Right atrium auricular region (tissue), 2 donors: Measurements from ENCODE around the gene TMEM271. TPM values are rescaled to one million over a fixed set of nuclear protein-coding genes. Genes with fewer than 3 reads are reported as not detected.
"Not testable (repeated sequence)": the region's sequence is repeated elsewhere in the genome, so short reads cannot be mapped to it uniquely, and the experiment has no call there.

Experiments used
- DNase-seq: peaks from one replicate; pipeline ENCODE4 v3.0.0-alpha.2; 2019; ENCODE audit warnings: low spot score
- H3K27ac ChIP-seq, 2 donors: fragments of 200-600 bp; sonication (generic); 1 replicate in 1 of 2; 2 replicates in 1 of 2; pipeline ENCODE4 v1.5.1; 2016 to 2019
- H3K27me3 ChIP-seq, 2 donors: fragments of 200-600 bp; sonication (generic); one replicate each; pipeline versions ENCODE4 v1.5.1 to v1.6.0; 2017 to 2019
- H3K36me3 ChIP-seq: fragments of 200-600 bp; sonication (generic); one replicate; pipeline ENCODE4 v1.5.1; 2016
- H3K4me1 ChIP-seq, 2 donors: fragments of 200-600 bp; sonication (generic); one replicate each; pipeline versions ENCODE4 v1.5.1 to v1.6.0; 2017 to 2019
- H3K4me3 ChIP-seq, 2 donors: fragments of 200-600 bp; sonication (generic); 1 replicate in 1 of 2; 2 replicates in 1 of 2; pipeline ENCODE4 v1.5.1; 2017 to 2019; ENCODE audit warnings: mild to moderate bottlenecking in 1 of 2, moderate library complexity in 1 of 2
- H3K9me3 ChIP-seq, 2 donors: fragments of 200-600 bp; sonication (generic); one replicate each; pipeline ENCODE4 v1.5.1; 2019
- CTCF ChIP-seq, 2 donors: fragments of 200-600 bp; sonication (generic); IDR thresholded peaks; one replicate each; pipeline ENCODE4 v1.5.1; 2019; ENCODE audit warnings: antibody characterized with exemption in 2 of 2
- total RNA-seq, 2 donors: library from RNA; depleted of rRNA; stranded (reverse); fragments of >200 nt; gene quantifications; one replicate each; pipeline ENCODE4 v1.1.0, GENCODE V29; 2016

The TMEM271 gene
- total RNA-seq, 2 donors from 2014 or later: not detected

- Histone ChIP-seq H3K4me3 (no peak overlapping the region), H3K9me3 (no peaks in the 10 kb centered on the region), H3K27me3 (peaks cover 3 to 13% of the 10 kb centered on the region in 2 donors), H3K27ac (no peak overlapping the region), H3K4me1 (no peaks in the 10 kb centered on the region), H3K36me3 (no peaks in the 10 kb centered on the region)
- no peak for TF ChIP-seq CTCF (IDR thresholded peaks at IDR 0.05)
- DNase-seq: no peak
Measured at GRCh38 chr4:568962-569361, 7.1 kb downstream of the TMEM271 start.

GRCh38 chr4:568351-568652, 7.8 kb downstream of the TMEM271 start:
- no peak overlapping the region for H3K27ac ChIP-seq
- no peaks in the 10 kb centered on the region for H3K4me1 ChIP-seq
- peaks cover 0 to 9% of the 10 kb centered on the region in 2 donors for H3K27me3 ChIP-seq
- DNase-seq: no peak
- TF ChIP-seq CTCF (IDR thresholded peaks at IDR 0.05): no peak
- no peaks in the 10 kb centered on the region for H3K36me3 ChIP-seq
- H3K4me3 ChIP-seq: no peak overlapping the region
- no peaks in the 10 kb centered on the region for H3K9me3 ChIP-seq

- Histone ChIP-seq H3K36me3 (no peaks in the 10 kb centered on the region), H3K27me3 (peaks cover 0 to 4% of the 10 kb centered on the region in 2 donors), H3K4me1 (no peaks in the 10 kb centered on the region), H3K4me3 (no peak overlapping the region), H3K27ac (no peak overlapping the region), H3K9me3 (no peaks in the 10 kb centered on the region)
- no peak for TF ChIP-seq CTCF (IDR thresholded peaks at IDR 0.05)
- DNase-seq: no peak
Measured at GRCh38 chr4:567457-568350, 8.4 kb downstream of the TMEM271 start.

GRCh38 chr4:566508-567295, 9.4 kb downstream of the TMEM271 start:
- Histone ChIP-seq H3K27me3 (no peaks in the 10 kb centered on the region), H3K4me1 (no peaks in the 10 kb centered on the region), H3K36me3 (no peaks in the 10 kb centered on the region), H3K9me3 (no peaks in the 10 kb centered on the region), H3K4me3 (no peak overlapping the region), H3K27ac (no peak overlapping the region)
- no peak for TF ChIP-seq CTCF (IDR thresholded peaks at IDR 0.05)
- DNase-seq: no peak

GRCh38 chr4:566035-566434, 10.1 kb downstream of the TMEM271 start:
- Histone ChIP-seq H3K4me1 (no peaks in the 10 kb centered on the region), H3K4me3 (no peak overlapping the region), H3K36me3 (no peaks in the 10 kb centered on the region), H3K27me3 (no peaks in the 10 kb centered on the region), H3K27ac (no peak overlapping the region), H3K9me3 (no peaks in the 10 kb centered on the region)
- DNase-seq: no peak
- no peak for TF ChIP-seq CTCF (IDR thresholded peaks at IDR 0.05)

- not testable (repeated sequence) for H3K36me3 ChIP-seq, H3K9me3 ChIP-seq, H3K4me1 ChIP-seq, H3K27me3 ChIP-seq, H3K27ac ChIP-seq, DNase-seq, H3K4me3 ChIP-seq
Measured at GRCh38 chr4:565614-566013, 10.5 kb downstream of the TMEM271 start.

GRCh38 chr4:562458-562857, 13.6 kb downstream of the TMEM271 start:
- H3K27me3 ChIP-seq, H3K27ac ChIP-seq, H3K4me1 ChIP-seq, H3K9me3 ChIP-seq, H3K4me3 ChIP-seq, H3K36me3 ChIP-seq, DNase-seq: not testable (repeated sequence)
